SK-N-SH treated with all-trans-retinoic acid at 6 μM for 48 hours (cell line): ENCODE data around the gene SPATA33.

ENCODE experiments used
- ARNTL ChIP-seq: fragments of 450-650 bp; formaldehyde crosslinking; IDR thresholded peaks from 2 replicates; pipeline ENCODE4 v1.5.0; 2020; ENCODE audit warnings: low read depth, mild to moderate bottlenecking, moderate library complexity, borderline replicate concordance
- CSRNP3 ChIP-seq: fragments of 250-450 bp; sonication (Bioruptor Pico); IDR thresholded peaks from 2 replicates; pipeline ENCODE4 v1.5.1; 2021; ENCODE audit warnings: mild to moderate bottlenecking, moderate library complexity
- ISL1 ChIP-seq: fragments of 250-450 bp; sonication (Bioruptor Pico); IDR thresholded peaks from 2 replicates; pipeline ENCODE4 v2.1.2; 2022; ENCODE audit warnings: mild to moderate bottlenecking, moderate library complexity
- PATZ1 ChIP-seq: fragments of 250-450 bp; sonication (Bioruptor Pico); IDR thresholded peaks from 2 replicates; pipeline ENCODE4 v1.8.0; 2020; ENCODE audit warnings: mild to moderate bottlenecking, moderate library complexity, borderline replicate concordance

DNA sequence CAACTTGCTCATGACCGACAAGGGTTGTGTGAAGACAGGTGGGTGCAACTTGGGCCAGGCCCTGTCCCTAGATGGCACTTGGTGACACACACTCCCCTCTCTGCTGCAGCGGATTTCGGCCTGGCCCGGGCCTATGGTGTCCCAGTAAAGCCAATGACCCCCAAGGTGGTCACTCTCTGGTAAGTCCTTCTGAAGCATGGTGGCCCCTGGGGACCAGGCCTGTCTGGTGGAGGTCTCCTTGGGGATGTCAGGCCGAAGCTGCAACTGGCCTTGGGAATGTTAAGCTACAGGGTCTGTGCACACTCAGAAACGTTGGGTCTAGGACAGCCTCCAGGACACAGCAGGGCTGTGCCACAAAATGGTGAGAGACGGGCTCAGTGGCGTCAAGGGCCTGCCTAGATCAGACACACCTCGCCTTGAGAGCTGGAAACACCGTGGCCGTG lies 35.7 kb downstream of the SPATA33 start:
- TF ChIP-seq ISL1 (no peak), PATZ1 (CRISPR knock-in tag) (no peak), CSRNP3 (CRISPR knock-in tag) (no peak), ARNTL (CRISPR knock-in tag) (no peak)
